Activated gamma-delta T cell treated with Interleukin-2 at 50 U/mL for 16 hours (primary cell): ENCODE data around the gene SNX15.

Source experiments
- DNase-seq: peaks from one replicate; pipeline ENCODE4 v3.0.0-alpha.2; 2020

Gene SNX15

GRCh38 chr11:65058419-65059054 lies 31.3 kb downstream of the SNX15 start, which contains the start of gene NAALADL1:
NAALADL1 (minus strand) TSS chr11:65058553; CDS start chr11:65058521, 32 bp downstream.
- no peak for DNase-seq

- DNase-seq, result no peak
Observed at GRCh38 chr11:65059523-65059922, 32.3 kb downstream of the SNX15 start.

GRCh38 chr11:65059959-65060824 lies 33.0 kb downstream of the SNX15 start:
- no peak for DNase-seq

- no peak for DNase-seq
Observed at GRCh38 chr11:65060913-65061408, 33.7 kb downstream of the SNX15 start.

GRCh38 chr11:65063532-65063931 lies 36.3 kb downstream of the SNX15 start:
- no peak for DNase-seq

- DNase-seq, result no peak
Observed at GRCh38 chr11:65064847-65065240, 37.6 kb downstream of the SNX15 start.

GRCh38 chr11:65065851-65066250 lies 38.6 kb downstream of the SNX15 start:
- DNase-seq, result no peak

- no peak for DNase-seq
Observed at GRCh38 chr11:65066315-65066714, 39.1 kb downstream of the SNX15 start.

- no peak for DNase-seq
Observed at GRCh38 chr11:65066805-65067291, 39.6 kb downstream of the SNX15 start.

GRCh38 chr11:65067446-65067845 lies 40.2 kb downstream of the SNX15 start:
- no peak for DNase-seq

GRCh38 chr11:65069217-65069616 lies 42.0 kb downstream of the SNX15 start:
- no peak for DNase-seq

GRCh38 chr11:65071907-65072630 lies 44.8 kb downstream of the SNX15 start:
- DNase-seq, result no peak

- no peak for DNase-seq
Observed at GRCh38 chr11:65072631-65072966, 45.4 kb downstream of the SNX15 start.

- DNase-seq, result no peak
Observed at GRCh38 chr11:65077451-65077850, 50.2 kb downstream of the SNX15 start.

- peak; percentile 71 for DNase-seq
Observed at GRCh38 chr11:65078151-65078550, 50.9 kb downstream of the SNX15 start.

GRCh38 chr11:65078786-65079342 lies 51.6 kb downstream of the SNX15 start:
- no peak for DNase-seq

- no peak for DNase-seq
Observed at GRCh38 chr11:65083134-65083833, 56.0 kb downstream of the SNX15 start.

- peak; percentile 96 for DNase-seq
Observed at GRCh38 chr11:65083834-65084597, 56.8 kb downstream of the SNX15 start, which contains the start of the genes CDCA5 and ZFPL1. CDCA5 (minus strand) TSS chr11:65084040; CDS start chr11:65083978, 62 bp downstream. ZFPL1 (plus strand) TSS chr11:65084222; CDS start chr11:65084699, 477 bp downstream.

- no peak for DNase-seq
Observed at GRCh38 chr11:65084598-65085375, 57.5 kb downstream of the SNX15 start.

GRCh38 chr11:65085446-65085845 lies 58.2 kb downstream of the SNX15 start:
- DNase-seq, result no peak
